Bronchus fibroblast of lung (primary cell): ENCODE measurements around the gene KDM6B. TPM values are rescaled to one million over a fixed set of nuclear protein-coding genes. Genes with fewer than 3 reads are reported as not detected.

Experiments used
- total RNA-seq: library from RNA; depleted of rRNA; stranded (reverse); fragments of >200 nt; gene quantifications from 2 replicates; pipeline ENCODE4 v1.2.3, GENCODE V29; 2015

Gene KDM6B, protein sequence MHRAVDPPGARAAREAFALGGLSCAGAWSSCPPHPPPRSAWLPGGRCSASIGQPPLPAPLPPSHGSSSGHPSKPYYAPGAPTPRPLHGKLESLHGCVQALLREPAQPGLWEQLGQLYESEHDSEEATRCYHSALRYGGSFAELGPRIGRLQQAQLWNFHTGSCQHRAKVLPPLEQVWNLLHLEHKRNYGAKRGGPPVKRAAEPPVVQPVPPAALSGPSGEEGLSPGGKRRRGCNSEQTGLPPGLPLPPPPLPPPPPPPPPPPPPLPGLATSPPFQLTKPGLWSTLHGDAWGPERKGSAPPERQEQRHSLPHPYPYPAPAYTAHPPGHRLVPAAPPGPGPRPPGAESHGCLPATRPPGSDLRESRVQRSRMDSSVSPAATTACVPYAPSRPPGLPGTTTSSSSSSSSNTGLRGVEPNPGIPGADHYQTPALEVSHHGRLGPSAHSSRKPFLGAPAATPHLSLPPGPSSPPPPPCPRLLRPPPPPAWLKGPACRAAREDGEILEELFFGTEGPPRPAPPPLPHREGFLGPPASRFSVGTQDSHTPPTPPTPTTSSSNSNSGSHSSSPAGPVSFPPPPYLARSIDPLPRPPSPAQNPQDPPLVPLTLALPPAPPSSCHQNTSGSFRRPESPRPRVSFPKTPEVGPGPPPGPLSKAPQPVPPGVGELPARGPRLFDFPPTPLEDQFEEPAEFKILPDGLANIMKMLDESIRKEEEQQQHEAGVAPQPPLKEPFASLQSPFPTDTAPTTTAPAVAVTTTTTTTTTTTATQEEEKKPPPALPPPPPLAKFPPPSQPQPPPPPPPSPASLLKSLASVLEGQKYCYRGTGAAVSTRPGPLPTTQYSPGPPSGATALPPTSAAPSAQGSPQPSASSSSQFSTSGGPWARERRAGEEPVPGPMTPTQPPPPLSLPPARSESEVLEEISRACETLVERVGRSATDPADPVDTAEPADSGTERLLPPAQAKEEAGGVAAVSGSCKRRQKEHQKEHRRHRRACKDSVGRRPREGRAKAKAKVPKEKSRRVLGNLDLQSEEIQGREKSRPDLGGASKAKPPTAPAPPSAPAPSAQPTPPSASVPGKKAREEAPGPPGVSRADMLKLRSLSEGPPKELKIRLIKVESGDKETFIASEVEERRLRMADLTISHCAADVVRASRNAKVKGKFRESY (N-terminal part only)
- 1.2 and 1.7 TPM in 2 replicates for total RNA-seq

DNA sequence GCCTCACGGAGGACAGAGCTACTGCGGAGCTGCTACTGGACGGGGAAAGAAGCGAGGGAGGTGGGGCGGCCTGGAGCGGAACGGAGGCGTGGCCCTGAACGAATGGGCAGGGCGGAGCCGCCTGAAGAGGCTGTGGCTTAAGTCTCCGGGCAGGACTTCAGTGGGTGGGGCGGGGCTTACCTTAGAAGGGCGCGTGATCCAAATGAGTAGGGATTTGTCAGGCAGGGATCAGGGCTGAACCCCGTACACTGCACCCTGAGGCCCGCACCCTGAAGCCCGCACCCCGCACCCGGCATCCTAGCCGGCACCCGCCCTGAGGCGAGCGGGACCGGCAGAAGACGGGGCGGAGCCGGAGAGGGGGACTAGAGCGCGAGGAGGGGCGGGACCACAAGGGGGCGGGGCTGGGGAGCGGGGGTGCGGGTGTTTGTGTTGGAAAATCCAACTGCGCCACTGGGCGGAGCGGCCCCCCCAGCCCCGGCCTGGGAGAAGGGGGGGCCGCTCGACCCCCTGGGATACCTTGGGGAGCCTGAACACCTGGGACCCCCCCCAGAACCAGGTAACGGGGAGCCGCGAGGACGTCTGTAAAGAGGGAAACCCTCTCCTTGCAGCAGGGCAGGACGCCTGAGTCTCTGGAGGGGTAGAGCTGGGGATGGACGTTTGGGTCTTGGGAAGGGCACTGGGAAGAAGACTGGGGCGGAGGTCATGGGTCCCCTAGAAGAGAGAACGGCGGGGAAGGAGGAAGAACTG lies at the start of gene KDM6B:
TSS of gene KDM6B (plus strand) at position 423 of the 747 bp plus-strand sequence. CDS start 11,338 bp downstream, outside the sequence.

DNA sequence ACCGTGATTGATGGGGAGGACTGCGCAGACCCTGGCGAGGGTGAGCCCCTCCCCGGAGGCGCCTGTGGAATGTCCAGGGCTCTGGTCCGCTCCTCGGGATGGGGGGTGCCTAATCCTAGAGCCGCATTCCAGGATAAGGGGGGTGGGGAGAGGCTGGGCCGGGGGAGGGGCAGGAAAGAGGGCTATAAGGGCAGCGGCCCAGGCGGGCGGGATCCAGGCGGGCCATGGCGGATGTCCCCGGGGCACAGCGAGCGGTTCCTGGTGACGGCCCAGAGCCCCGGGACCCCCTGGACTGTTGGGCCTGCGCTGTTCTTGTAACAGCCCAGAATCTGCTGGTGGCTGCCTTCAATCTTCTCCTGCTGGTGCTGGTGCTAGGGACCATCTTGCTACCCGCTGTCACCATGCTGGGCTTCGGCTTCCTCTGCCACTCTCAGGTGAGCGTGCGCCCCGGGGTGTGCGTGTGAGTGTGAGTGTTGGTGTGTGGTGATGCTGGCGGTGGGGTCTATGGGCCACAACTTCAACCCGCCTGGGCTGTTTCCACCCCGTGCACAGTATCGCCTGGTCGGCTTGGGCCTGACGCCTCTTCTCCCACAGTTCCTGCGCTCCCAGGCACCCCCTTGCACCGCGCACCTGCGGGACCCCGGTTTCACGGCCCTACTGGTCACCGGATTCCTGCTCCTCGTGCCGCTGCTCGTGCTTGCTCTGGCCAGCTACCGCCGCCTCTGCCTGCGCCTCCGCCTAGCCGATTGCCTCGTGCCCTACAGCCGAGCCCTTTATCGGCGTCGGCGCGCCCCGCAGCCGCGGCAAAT lies 21.0 kb downstream of the KDM6B start, which contains the start of gene TMEM88:
TSS of gene TMEM88 (plus strand) at position 216 of the 809 bp plus-strand sequence. CDS start at position 225, 9 bp downstream.

DNA sequence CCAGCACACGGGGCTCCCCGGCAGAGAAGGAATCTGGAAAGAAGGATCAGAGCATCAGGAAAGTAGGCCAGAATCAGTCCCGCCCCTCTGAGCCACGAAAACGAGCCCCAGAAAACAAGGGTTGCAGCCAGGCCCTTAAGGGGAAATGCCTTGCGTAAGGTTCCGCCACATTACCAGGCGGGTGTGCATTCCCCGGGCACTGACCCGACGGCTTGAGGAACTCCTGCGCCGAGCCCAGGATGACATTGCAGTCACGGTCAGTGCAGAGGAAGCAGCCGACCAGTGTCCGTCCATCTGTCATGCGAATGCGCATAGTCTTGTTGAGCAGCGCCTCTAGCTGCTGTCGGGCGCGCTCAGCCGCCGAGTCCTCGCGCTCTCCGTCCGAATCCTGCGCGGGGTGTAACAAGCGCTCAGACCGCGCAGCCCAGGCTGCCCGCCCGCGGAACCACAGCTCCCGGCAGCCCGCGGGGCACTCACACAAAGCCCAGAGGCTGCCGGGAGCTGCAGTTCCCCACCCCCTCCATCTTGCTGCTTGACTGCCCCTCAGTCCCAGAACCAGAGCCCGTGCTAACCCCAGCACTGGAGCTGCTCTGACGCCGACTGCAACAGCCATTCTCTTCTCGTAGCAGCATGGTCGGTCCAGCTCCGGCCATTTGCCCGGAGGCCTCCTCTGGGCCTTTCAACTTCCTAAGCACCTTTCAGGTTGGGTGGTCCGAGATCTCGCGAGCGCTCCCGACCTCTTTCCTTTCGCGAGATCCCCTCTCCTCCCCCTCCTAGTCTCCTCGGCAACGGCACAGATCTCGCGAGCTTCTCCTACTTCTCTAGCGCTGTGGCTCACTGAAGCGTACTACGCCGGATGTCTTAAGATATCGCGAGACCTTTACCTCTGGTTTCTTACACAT lies 23.0 kb downstream of the KDM6B start, which contains the start of gene NAA38:
TSS of gene NAA38 (minus strand) at position 749 of the 902 bp plus-strand sequence. CDS start at position 653, 96 bp downstream.

DNA sequence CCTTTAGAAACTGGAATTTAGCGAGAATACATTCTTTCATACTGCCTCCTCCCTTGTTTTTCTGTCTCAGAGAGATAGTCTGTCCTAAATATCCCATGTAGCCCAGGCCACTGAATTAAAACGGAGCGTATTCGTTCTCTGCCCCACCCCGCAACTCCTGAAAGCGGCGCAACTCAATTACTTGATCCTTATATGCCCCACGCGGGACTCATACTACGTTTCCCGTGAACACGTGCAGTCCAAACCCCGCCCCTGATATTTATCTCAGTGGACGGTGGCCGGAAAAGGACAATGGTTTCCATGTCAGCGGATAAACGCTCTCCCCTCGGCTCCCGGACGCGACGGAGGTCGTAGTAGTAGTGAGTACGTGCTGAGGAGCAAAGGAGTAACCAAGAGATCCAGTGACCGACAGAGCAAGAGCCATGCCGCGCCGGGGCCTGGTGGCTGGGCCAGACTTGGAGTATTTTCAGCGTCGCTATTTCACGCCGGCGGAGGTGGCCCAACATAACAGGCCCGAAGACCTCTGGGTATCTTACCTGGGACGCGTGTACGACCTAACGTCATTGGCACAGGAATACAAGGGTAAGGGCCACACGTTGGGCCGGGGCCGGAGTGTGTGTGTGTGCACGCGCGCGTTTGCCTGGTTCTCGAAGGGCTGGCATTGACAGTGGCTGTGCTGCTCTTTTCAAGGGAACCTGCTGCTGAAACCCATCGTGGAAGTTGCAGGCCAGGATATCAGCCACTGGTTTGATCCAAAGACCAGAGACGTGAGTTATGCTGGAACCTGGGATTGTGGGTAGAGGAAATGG lies 23.9 kb downstream of the KDM6B start, which contains the start of gene CYB5D1:
TSS of gene CYB5D1 (plus strand) at position 291 of the 809 bp plus-strand sequence. CDS start at position 423, 132 bp downstream.

Other genes with a start within 250 kb of the KDM6B start
- 2.4 and 2.7 TPM in 2 replicates for gene SOX15, start 244.1 kb upstream of the KDM6B start, total RNA-seq
- gene FXR2, start 219.3 kb upstream of the KDM6B start, total RNA-seq: 30.6 and 36.0 TPM in 2 replicates
- gene SAT2, start 206.4 kb upstream of the KDM6B start, total RNA-seq: 34.1 and 35.5 TPM in 2 replicates
- gene SHBG, start 204.1 kb upstream of the KDM6B start, total RNA-seq: 0.15 and 0.84 TPM in 2 replicates
- not detected in 2 replicates for gene ATP1B2, start 183.3 kb upstream of the KDM6B start, total RNA-seq
- gene TP53, start 146.7 kb upstream of the KDM6B start, total RNA-seq: 57.2 and 61.9 TPM in 2 replicates
- gene WRAP53, start 145.7 kb upstream of the KDM6B start, total RNA-seq: 21.7 and 22.7 TPM in 2 replicates
- gene EFNB3, start 129.0 kb upstream of the KDM6B start, total RNA-seq: 0.67 and 0.89 TPM in 2 replicates
- gene DNAH2, start 116.5 kb upstream of the KDM6B start, total RNA-seq: under 0.01 and 0.17 TPM in 2 replicates
- 0.74 and 4.2 TPM in 2 replicates for gene TMEM88, start 20.8 kb downstream of the KDM6B start, total RNA-seq
- gene NAA38, start 23.3 kb downstream of the KDM6B start, total RNA-seq: 138 and 167 TPM in 2 replicates
- 4.9 and 5.2 TPM in 2 replicates for gene CYB5D1, start 23.8 kb downstream of the KDM6B start, total RNA-seq
- 45.9 and 46.5 TPM in 2 replicates for gene CHD3, start 54.6 kb downstream of the KDM6B start, total RNA-seq
- 1.0 and 1.2 TPM in 2 replicates for gene RNF227, start 82.1 kb downstream of the KDM6B start, total RNA-seq
- gene KCNAB3, start 95.6 kb downstream of the KDM6B start, total RNA-seq: 0.67 and 1.2 TPM in 2 replicates
- gene TRAPPC1, start 97.7 kb downstream of the KDM6B start, total RNA-seq: 71.8 and 102 TPM in 2 replicates
- 24.5 TPM in 2 replicates for gene CNTROB, start 98.0 kb downstream of the KDM6B start, total RNA-seq
- gene GUCY2D, start 168.4 kb downstream of the KDM6B start, total RNA-seq: 0.15 TPM in 1 of 2 replicates, not detected in the other
- under 0.01 TPM in 1 of 2 replicates, not detected in the other for gene ALOX15B, start 204.8 kb downstream of the KDM6B start, total RNA-seq